ENCODE data around the gene SNX6.

- no peak for TF ChIP-seq CTCF (IDR thresholded peaks at IDR 0.05; ENCODE audit: low read depth, low read length)
- no peak for TF ChIP-seq POLR2A (IDR thresholded peaks at IDR 0.05; ENCODE audit: extremely low read depth, insufficient read length)
- TF ChIP-seq MAX (IDR thresholded peaks at IDR 0.05; ENCODE audit: low read depth, low read length) = no peak
- TF ChIP-seq MYC (IDR thresholded peaks at IDR 0.05; ENCODE audit: low read depth, low read length) = no peak
Measured at GRCh38 chr14:34593740-34594375, 36.1 kb downstream of the SNX6 start.
